GM18520 (cell line): ENCODE data around the gene EGLN2.
"Not testable (repeated sequence)": the region's sequence is repeated elsewhere in the genome, so short reads cannot be mapped to it uniquely, and the experiment has no call there.

ENCODE experiments used
- ATAC-seq: cut with Tn5 transposase; IDR thresholded peaks from one replicate; pipeline ENCODE4 v1.9.1; 2021; ENCODE audit not compliant: unreplicated experiment

EGLN2 gene

GRCh38 chr19:40801426-40802299 lies 2.7 kb downstream of the EGLN2 start:
- no peak for ATAC-seq

GRCh38 chr19:40802300-40803169 lies 3.5 kb downstream of the EGLN2 start:
- no peak for ATAC-seq

- ATAC-seq: no peak
These were observed 4.3 kb downstream of the EGLN2 start for GRCh38 chr19:40803170-40803856.

- no peak for ATAC-seq
These were observed 5.1 kb downstream of the EGLN2 start for GRCh38 chr19:40803857-40804782.

- no peak for ATAC-seq
These were observed 5.8 kb downstream of the EGLN2 start for GRCh38 chr19:40804783-40805242.

- no peak for ATAC-seq
These were observed 6.4 kb downstream of the EGLN2 start for GRCh38 chr19:40805258-40805868.

GRCh38 chr19:40806423-40807146 lies 7.6 kb downstream of the EGLN2 start:
- ATAC-seq: no peak

GRCh38 chr19:40807147-40808020 lies 8.4 kb downstream of the EGLN2 start:
- ATAC-seq: no peak

GRCh38 chr19:40808021-40808325 lies 9.0 kb downstream of the EGLN2 start:
- ATAC-seq: no peak

- ATAC-seq: no peak
These were observed 9.5 kb downstream of the EGLN2 start for GRCh38 chr19:40808497-40808896.

GRCh38 chr19:40809358-40810086 lies 10.5 kb downstream of the EGLN2 start:
- ATAC-seq: no peak

- no peak for ATAC-seq
These were observed 11.2 kb downstream of the EGLN2 start for GRCh38 chr19:40810160-40810559.

- not testable (repeated sequence) for ATAC-seq
These were observed 11.8 kb downstream of the EGLN2 start for GRCh38 chr19:40810649-40811408.

GRCh38 chr19:40811478-40812341 lies 12.7 kb downstream of the EGLN2 start:
- ATAC-seq: no peak

GRCh38 chr19:40812571-40812970 lies 13.6 kb downstream of the EGLN2 start:
- ATAC-seq: not testable (repeated sequence)

- no peak for ATAC-seq
These were observed 14.2 kb downstream of the EGLN2 start for GRCh38 chr19:40813182-40813581.
